Astrocyte (in vitro differentiated cells and primary cell): ENCODE data around the gene MARCHF10.

ENCODE experiments used
- CTCF ChIP-seq: IDR thresholded peaks from 2 replicates; pipeline ENCODE4 v1.5.1; 2011; ENCODE audit warnings: low read depth, mild to moderate bottlenecking, inconsistent platforms, low read length, moderate library complexity; ENCODE audit not compliant: insufficient read depth
- EZH2 ChIP-seq: IDR thresholded peaks from 2 replicates; pipeline ENCODE4 v1.6.1; 2012; ENCODE audit warnings: mild to moderate bottlenecking, low read length, inconsistent platforms; ENCODE audit not compliant: insufficient read depth

GRCh38 chr17:62676231-62676943, 131.7 kb downstream of the MARCHF10 start:
- no peak for TF ChIP-seq CTCF
- TF ChIP-seq EZH2 = no peak
